Activated CD8-positive, alpha-beta T cell treated with anti-CD3 and anti-CD28 coated beads for 36 hours (primary cell): ENCODE results near the gene SGMS1. TPM values are rescaled to one million over a fixed set of nuclear protein-coding genes. Genes with fewer than 3 reads are reported as not detected.

ENCODE experiments used
- ATAC-seq: fragments of 200-7000 bp; cut with Tn5 transposase; one replicate; pipeline ENCODE4 v1.10.0; 2021; ENCODE audit warnings: mild to moderate bottlenecking, moderate library complexity
- CTCF ChIA-PET: fragments of 350-600 bp; sonication (Branson Sonifier 250); formaldehyde crosslinking; loops from one replicate; lab custom pipeline; 2021; ENCODE audit warnings: antibody characterized with exemption; lab: Charles Lee
- POLR2A ChIA-PET: fragments of 350-600 bp; sonication (Branson Sonifier 250); formaldehyde crosslinking; loops from one replicate; lab custom pipeline; 2021; ENCODE audit warnings: antibody characterized with exemption; lab: Charles Lee
- DNase-seq: peaks from one replicate; pipeline ENCODE4 v3.0.0-alpha.2; 2020
- H3K27ac Mint-ChIP-seq: one replicate; pipeline ENCODE4 v1.8.0; 2021; ENCODE audit warnings: mild to moderate bottlenecking, mixed read lengths
- H3K27me3 Mint-ChIP-seq: one replicate; pipeline ENCODE4 v1.8.0; 2021; ENCODE audit warnings: mixed read lengths
- H3K36me3 Mint-ChIP-seq: one replicate; pipeline ENCODE4 v1.8.0; 2021; ENCODE audit warnings: low read depth, mixed read lengths
- H3K4me1 Mint-ChIP-seq: one replicate; pipeline ENCODE4 v1.8.0; 2021; ENCODE audit warnings: low read depth, mixed read lengths
- H3K4me3 Mint-ChIP-seq: one replicate; pipeline ENCODE4 v1.8.0; 2021; ENCODE audit warnings: mild to moderate bottlenecking, moderate library complexity, mixed read lengths
- H3K9me3 Mint-ChIP-seq: one replicate; pipeline ENCODE4 v1.8.0; 2021; ENCODE audit warnings: mixed read lengths
- intact Hi-C: fragments of 100-400 bp; cut with micrococcal nuclease; formaldehyde crosslinking; loops from one replicate; pipeline ENCODE4 v1.10.0; 2022
- total RNA-seq, 2 experiments: library from RNA; stranded (reverse); gene quantifications; one replicate each; pipeline ENCODE4 v1.2.3, GENCODE V29; 2021
- TF ChIP-seq, protein P1 (sequence below): fragments of 200-600 bp; IDR thresholded peaks from one replicate; pipeline ENCODE4 v1.8.0; 2022; ENCODE audit warnings: antibody characterized with exemption, mild to moderate bottlenecking

SGMS1 gene
- total RNA-seq, 2 experiments from 2014 or later, result 9.0 to 10.6 TPM

DNA sequence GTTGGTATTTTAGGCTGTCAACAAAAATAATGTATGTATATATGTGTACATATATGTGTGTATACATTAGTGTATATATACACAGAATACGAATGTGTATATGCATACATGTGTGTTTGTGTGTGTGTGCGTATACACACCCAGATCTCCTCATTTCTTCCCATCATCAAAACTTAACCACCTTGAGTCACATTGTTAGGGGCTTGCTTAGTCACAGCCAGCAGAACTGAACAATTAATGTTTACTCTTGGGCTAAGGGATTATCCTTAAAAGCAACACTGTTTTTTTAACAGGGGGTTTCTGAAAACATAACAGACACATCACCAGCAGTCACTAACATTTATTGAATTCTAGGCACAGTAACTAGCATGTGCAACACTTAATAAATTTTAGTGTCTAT is 289.5 kb downstream of the SGMS1 start:
- H3K27ac Mint-ChIP-seq, result no peak overlapping the region
- no peak overlapping the region for H3K4me3 Mint-ChIP-seq
- TF ChIP-seq, protein P1, sequence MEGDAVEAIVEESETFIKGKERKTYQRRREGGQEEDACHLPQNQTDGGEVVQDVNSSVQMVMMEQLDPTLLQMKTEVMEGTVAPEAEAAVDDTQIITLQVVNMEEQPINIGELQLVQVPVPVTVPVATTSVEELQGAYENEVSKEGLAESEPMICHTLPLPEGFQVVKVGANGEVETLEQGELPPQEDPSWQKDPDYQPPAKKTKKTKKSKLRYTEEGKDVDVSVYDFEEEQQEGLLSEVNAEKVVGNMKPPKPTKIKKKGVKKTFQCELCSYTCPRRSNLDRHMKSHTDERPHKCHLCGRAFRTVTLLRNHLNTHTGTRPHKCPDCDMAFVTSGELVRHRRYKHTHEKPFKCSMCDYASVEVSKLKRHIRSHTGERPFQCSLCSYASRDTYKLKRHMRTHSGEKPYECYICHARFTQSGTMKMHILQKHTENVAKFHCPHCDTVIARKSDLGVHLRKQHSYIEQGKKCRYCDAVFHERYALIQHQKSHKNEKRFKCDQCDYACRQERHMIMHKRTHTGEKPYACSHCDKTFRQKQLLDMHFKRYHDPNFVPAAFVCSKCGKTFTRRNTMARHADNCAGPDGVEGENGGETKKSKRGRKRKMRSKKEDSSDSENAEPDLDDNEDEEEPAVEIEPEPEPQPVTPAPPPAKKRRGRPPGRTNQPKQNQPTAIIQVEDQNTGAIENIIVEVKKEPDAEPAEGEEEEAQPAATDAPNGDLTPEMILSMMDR, result no peak
- DNase-seq (no peak), ATAC-seq (no peak)
- peaks cover 6% of the 10 kb centered on the region for H3K36me3 Mint-ChIP-seq
- H3K4me1 Mint-ChIP-seq, result peaks cover 23% of the 10 kb centered on the region
- intact Hi-C loops, result no loop called here
- H3K27me3 Mint-ChIP-seq, result no peaks in the 10 kb centered on the region
- no peaks in the 10 kb centered on the region for H3K9me3 Mint-ChIP-seq
- POLR2A ChIA-PET, result no interaction called here
- CTCF ChIA-PET, result no interaction called here

DNA sequence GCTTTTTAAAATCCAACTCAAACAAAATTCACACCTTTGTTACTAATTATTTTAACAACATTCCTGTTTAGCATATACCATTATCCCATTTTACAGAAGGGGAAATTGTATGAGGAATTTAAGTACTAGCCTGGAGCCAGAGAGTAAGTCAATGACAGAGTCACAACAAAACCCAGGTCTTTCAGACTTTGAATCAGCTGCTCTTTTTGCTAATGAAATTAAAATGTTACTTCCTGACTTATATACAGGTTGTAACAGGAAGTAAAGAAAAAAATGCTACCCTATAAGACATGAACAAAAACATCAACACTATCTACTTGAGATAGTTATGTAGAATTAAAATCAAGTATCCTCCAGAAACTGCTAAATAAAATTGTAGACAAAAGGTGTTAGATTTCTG is 289.9 kb downstream of the SGMS1 start:
- DNase-seq, result no peak
- intact Hi-C loops, result no loop called here
- H3K4me1 Mint-ChIP-seq, result peaks cover 23% of the 10 kb centered on the region
- ATAC-seq, result no peak
- ChIA-PET POLR2A (no interaction called here), CTCF (no interaction called here)
- no peak overlapping the region for H3K27ac Mint-ChIP-seq
- H3K27me3 Mint-ChIP-seq, result no peaks in the 10 kb centered on the region
- H3K9me3 Mint-ChIP-seq, result no peaks in the 10 kb centered on the region
- TF ChIP-seq, protein P1, result no peak
- H3K36me3 Mint-ChIP-seq, result peaks cover 6% of the 10 kb centered on the region
- H3K4me3 Mint-ChIP-seq, result no peak overlapping the region

DNA sequence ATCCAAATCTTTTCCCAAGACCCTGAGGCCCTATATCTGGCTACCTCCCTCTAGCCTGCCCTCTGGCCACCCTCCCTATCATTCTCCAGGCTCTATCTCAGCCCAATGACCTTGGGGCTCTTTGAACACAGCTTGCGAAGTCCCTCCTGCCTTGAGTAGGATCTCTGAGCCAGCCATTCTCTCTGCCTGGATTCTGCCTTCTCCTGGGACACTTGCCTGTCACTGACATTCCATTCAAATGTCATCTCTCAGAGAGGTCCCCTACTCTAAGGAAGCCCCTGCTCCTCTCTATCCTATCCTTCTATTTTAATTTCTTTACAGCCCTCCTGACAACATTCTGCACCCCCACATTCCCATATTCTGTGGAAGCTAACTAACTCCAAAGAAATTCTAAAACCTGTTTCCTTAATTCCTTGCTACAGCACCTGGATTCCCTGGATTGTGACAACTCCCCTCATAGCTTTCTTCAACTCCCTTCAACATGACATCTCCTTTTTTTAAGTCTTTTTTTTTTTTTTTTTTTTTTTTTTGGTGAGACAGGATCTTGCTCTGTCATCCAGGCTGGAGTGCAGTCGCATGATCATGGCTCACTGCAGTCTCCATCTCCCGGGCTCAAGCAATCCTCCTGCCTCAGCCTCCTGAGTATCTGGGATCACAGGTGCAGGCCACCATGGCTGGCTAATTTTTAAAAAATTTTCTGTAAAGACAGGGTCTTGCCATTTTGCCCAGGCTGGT is 291.5 kb downstream of the SGMS1 start:
- Mint-ChIP-seq H3K36me3 (peaks cover 2% of the 10 kb centered on the region), H3K9me3 (no peaks in the 10 kb centered on the region), H3K27me3 (no peaks in the 10 kb centered on the region), H3K27ac (no peak overlapping the region), H3K4me3 (no peak overlapping the region), H3K4me1 (peaks cover 23% of the 10 kb centered on the region)
- TF ChIP-seq, protein P1, result no peak
- no peak for DNase-seq
- ATAC-seq, result no peak
- intact Hi-C loops, result no loop called here
- ChIA-PET POLR2A (no interaction called here), CTCF (no interaction called here)

DNA sequence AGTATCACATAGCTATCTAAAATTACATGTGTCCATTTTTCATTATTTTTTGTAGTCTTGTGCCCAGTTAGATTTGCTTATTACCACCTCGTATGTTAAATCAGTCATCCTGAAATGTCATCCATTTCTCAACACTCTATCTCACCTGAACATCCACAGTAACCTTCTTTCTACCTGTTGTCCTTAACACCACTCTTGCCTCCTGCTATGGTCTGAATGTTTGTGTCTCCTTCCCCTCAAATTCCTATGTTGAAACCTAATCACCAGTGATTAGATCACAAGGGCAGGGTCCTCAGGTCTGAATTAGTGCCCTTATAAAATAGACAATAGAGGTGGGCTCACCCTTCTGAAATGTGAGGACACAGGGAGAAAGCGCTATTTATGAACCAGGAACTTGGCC is 292.3 kb downstream of the SGMS1 start:
- Mint-ChIP-seq H3K4me3 (no peak overlapping the region), H3K27me3 (no peaks in the 10 kb centered on the region), H3K27ac (no peak overlapping the region), H3K36me3 (peaks cover 8% of the 10 kb centered on the region), H3K9me3 (no peaks in the 10 kb centered on the region), H3K4me1 (peaks cover 22% of the 10 kb centered on the region)
- intact Hi-C loops, result no loop called here
- no peak for ATAC-seq
- POLR2A ChIA-PET, result no interaction called here
- CTCF ChIA-PET, result interaction anchor here (1.2 kb wide), 1 partner anchor 11 kb away, joined by 3 read pairs; no protein-coding TSS in a partner anchor
- TF ChIP-seq, protein P1, result no peak
- no peak for DNase-seq
